ENCODE measurements around the gene CFP. TPM values are rescaled to one million over a fixed set of nuclear protein-coding genes. Genes with fewer than 3 reads are reported as not detected.
A peak's percentile ranks its signal among the peaks of the same experiment; 100 is the strongest.

The CFP gene
- total RNA-seq, 4 donors from 2014 or later: 3.0 to 7.6 (median 4.5) TPM

GRCh38 chrX:47661539-47661938, 31.8 kb upstream of the CFP start:
- DNase-seq (ENCODE audit: low spot score in 2 of 2): no peak
- intact Hi-C loops (cut with DNase I; ENCODE audit: low total_unique reads): no loop called here
- 88 to 90% methylated on average over 7 of the region's 7 CpGs for WGBS, 2 donors
- no peak overlapping the region for H3K4me3 ChIP-seq (ENCODE audit: low read depth, poor library complexity, severe bottlenecking)
- no peak for TF ChIP-seq POLR2A (IDR thresholded peaks at IDR 0.05)
- TF ChIP-seq CTCF (IDR thresholded peaks at IDR 0.05): no peak

DNA sequence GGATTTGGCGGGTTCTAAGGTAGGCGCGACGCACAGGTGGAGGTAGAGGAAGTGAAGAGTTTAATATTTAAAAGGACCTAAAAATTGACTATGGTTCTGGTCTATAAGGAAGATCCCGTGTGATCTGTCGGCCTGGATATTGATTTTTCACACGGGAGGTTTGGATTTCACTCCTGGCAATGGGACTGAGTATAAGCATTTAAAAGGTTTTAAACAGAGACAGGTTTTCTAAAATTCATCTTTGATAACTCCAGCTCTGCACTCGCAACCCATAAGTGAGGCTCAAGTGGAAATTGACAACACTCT, 29.6 kb upstream of the CFP start:
- no peak for TF ChIP-seq POLR2A (IDR thresholded peaks at IDR 0.05)
- no peak for TF ChIP-seq CTCF (IDR thresholded peaks at IDR 0.05)
- 14 to 49% methylated on average over 8 of the region's 8 CpGs for WGBS, 2 donors
- intact Hi-C loops (cut with DNase I; ENCODE audit: low total_unique reads): no loop called here
- DNase-seq (ENCODE audit: low spot score in 2 of 2): no peak
- peak overlapping the region; percentile 50 for H3K4me3 ChIP-seq (ENCODE audit: low read depth, poor library complexity, severe bottlenecking)

DNA sequence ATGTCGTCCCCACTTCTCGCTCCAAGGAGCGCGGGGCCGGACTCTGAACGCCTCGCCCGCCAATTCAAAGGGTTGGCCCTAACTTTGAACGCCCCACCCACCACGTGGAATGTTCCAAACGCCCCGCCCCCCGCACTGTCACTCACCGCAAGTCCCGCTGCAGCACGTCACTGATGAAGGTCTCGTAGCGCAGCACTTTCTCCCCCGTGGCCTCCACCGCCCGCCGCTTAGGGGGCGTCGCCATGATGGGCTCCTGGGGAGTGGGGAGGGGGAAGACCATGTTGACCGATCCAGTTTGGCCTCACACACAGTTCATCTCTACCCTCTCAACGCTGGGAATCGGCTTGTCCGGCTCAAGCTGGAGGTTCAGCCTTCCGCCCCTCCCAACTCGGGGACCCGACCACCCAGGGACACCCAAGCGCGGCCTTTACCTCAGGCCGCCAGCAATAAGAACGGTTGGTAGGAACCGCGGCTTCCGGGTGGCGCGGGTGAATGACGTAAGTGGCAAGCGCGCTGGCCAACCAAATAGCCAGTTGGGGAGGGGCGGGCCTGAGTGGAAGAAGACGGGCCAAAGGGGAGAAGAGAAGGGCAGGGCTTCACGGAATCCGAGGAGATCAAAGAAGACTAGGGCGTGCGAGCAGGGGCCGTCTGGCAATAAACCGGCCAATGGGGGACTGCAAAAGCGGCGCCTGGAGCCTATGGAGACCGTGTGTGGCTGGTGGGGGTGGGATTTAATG, 29.1 kb upstream of the CFP start, which contains the start of gene UXT:
Gene UXT, minus strand, starts transcription at position 497 of the 737 bp plus-strand sequence. Its CDS starts 253 bp downstream, at position 244.
- intact Hi-C loops (cut with DNase I; ENCODE audit: low total_unique reads): no loop called here
- peak within 1 kb of the TSS; percentile 50 for H3K4me3 ChIP-seq (ENCODE audit: low read depth, poor library complexity, severe bottlenecking)
- DNase-seq (ENCODE audit: low spot score in 2 of 2): peak; percentile 89 to 98
- TF ChIP-seq CTCF (IDR thresholded peaks at IDR 0.05) (no peak), POLR2A (IDR thresholded peaks at IDR 0.05) (no peak)
- 0 to 36% methylated on average over 18 to 52 of the region's 54 CpGs for WGBS, 2 donors

GRCh38 chrX:47658301-47658683, 28.6 kb upstream of the CFP start:
- H3K4me3 ChIP-seq (ENCODE audit: low read depth, poor library complexity, severe bottlenecking): no peak overlapping the region
- TF ChIP-seq CTCF (IDR thresholded peaks at IDR 0.05) (no peak), POLR2A (IDR thresholded peaks at IDR 0.05) (no peak)
- DNase-seq (ENCODE audit: low spot score in 2 of 2): no peak
- 0 to 58% methylated on average over 3 to 13 of the region's 13 CpGs for WGBS, 2 donors
- intact Hi-C loops (cut with DNase I; ENCODE audit: low total_unique reads): no loop called here

DNA sequence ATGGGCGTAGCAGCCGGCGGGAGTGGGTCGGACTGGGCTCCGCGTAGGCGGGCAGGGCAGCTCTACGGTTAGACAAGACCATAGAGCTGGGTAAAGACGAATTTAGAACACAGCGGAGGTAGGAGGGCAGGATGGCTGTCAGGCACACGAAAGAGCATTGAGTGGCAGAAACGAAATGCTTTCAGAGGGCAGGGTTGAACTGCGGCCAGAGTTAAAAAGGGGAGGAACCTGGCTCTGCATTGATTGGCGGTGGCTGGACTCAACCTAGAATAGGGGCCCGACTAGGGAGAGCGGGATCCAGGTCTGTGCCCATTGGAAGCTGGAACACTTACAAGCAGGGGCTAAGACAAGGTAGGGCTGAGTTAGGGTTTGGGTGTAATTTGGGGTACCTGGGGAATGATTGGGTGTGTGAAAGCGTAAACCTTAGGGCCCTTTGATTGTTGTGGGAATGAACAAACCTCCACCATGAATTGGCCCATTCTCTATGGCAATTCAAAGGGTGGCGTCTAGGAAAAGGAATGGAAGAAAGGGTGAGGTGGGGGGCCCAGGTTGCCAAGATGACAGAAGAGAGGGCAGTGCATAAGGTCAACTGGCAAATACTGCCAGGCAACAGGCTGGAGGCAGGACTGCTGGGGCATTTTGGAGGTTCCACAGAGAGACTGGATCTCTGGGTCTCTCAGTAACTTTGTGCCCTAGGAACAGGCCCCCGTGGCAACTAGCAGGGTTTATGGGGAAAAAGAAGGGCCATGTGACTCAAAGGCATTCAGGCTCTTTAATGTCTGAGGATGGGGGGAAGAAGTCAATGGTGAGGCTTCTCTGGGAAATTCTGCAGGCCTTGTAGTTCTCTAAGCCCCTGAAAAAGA, 21.5 kb upstream of the CFP start:
- intact Hi-C loops (cut with DNase I; ENCODE audit: low total_unique reads): no loop called here
- H3K4me3 ChIP-seq (ENCODE audit: low read depth, poor library complexity, severe bottlenecking): no peak overlapping the region
- DNase-seq (ENCODE audit: low spot score in 2 of 2): no peak
- no peak for TF ChIP-seq CTCF (IDR thresholded peaks at IDR 0.05)
- no peak for TF ChIP-seq POLR2A (IDR thresholded peaks at IDR 0.05)
- 12 to 46% methylated on average over 19 of the region's 19 CpGs for WGBS, 2 donors
